CD4-positive, alpha-beta T cell (primary cell): ENCODE data around the gene CATSPERZ. TPM values are rescaled to one million over a fixed set of nuclear protein-coding genes. Genes with fewer than 3 reads are reported as not detected.

Experiments
- ATAC-seq: fragments of 200-7000 bp; cut with Tn5 transposase; one replicate; pipeline ENCODE4 v1.10.0; 2022; ENCODE audit warnings: mild to moderate bottlenecking; ENCODE audit not compliant: poor library complexity
- CTCF ChIA-PET: fragments of 350-600 bp; sonication (Branson Sonifier 250); formaldehyde crosslinking; loops from one replicate; lab custom pipeline; 2021; ENCODE audit warnings: antibody characterized with exemption, inconsistent platforms; lab: Charles Lee
- POLR2A ChIA-PET: fragments of 350-600 bp; sonication (Branson Sonifier 250); formaldehyde crosslinking; loops from one replicate; lab custom pipeline; 2021; ENCODE audit warnings: antibody characterized with exemption, inconsistent platforms; lab: Charles Lee
- DNase-seq, 14 experiments: peaks; one replicate each; pipeline ENCODE4 v3.0.0-alpha.2; 2013 to 2020; ENCODE audit warnings: mixed read lengths in 2 of 14
- H3K27ac ChIP-seq, 2 donors: one replicate each; pipeline versions ENCODE4 v1.5.1 to v1.7.0; 2013; ENCODE audit warnings: low read length in 2 of 2, low read depth in 1 of 2, mild to moderate bottlenecking in 1 of 2
- H3K27me3 ChIP-seq, 2 experiments: 1 replicate in 1 of 2; 2 replicates in 1 of 2; pipeline versions ENCODE4 v1.6.1 to v1.7.0; 2013; ENCODE audit warnings: low read length in 2 of 2, control low read depth in 1 of 2, mild to moderate bottlenecking in 1 of 2, moderate library complexity in 1 of 2; ENCODE audit not compliant: insufficient read depth in 2 of 2, control insufficient read depth in 1 of 2
- H3K36me3 ChIP-seq: one replicate; pipeline ENCODE4 v1.6.1; 2013; ENCODE audit warnings: low read length, control low read depth; ENCODE audit not compliant: insufficient read depth
- H3K4me1 ChIP-seq: one replicate; pipeline ENCODE4 v1.6.1; 2013; ENCODE audit warnings: low read length, control low read depth; ENCODE audit not compliant: insufficient read depth
- H3K4me3 ChIP-seq: one replicate; pipeline ENCODE4 v1.5.1; 2013; ENCODE audit warnings: mild to moderate bottlenecking, low read length, moderate library complexity
- H3K9me3 ChIP-seq, 2 experiments: 1 replicate in 1 of 2; 2 replicates in 1 of 2; pipeline versions ENCODE4 v1.6.1 to v1.7.0; 2013; ENCODE audit warnings: low read length in 2 of 2, mild to moderate bottlenecking in 2 of 2, control low read depth in 1 of 2, moderate library complexity in 1 of 2; ENCODE audit not compliant: control insufficient read depth in 1 of 2, insufficient read depth in 1 of 2
- H3K27ac Mint-ChIP-seq: one replicate; pipeline ENCODE4 v1.8.0; 2020; ENCODE audit warnings: mixed read lengths
- H3K27me3 Mint-ChIP-seq: one replicate; pipeline ENCODE4 v1.8.0; 2021; ENCODE audit warnings: mixed read lengths
- H3K36me3 Mint-ChIP-seq: one replicate; pipeline ENCODE4 v1.8.0; 2021; ENCODE audit warnings: low read depth, mixed read lengths
- H3K4me1 Mint-ChIP-seq: one replicate; pipeline ENCODE4 v1.8.0; 2021; ENCODE audit warnings: low read depth, mixed read lengths
- H3K4me3 Mint-ChIP-seq: one replicate; pipeline ENCODE4 v1.8.0; 2020; ENCODE audit warnings: mild to moderate bottlenecking, mixed read lengths
- H3K9me3 Mint-ChIP-seq: one replicate; pipeline ENCODE4 v1.8.0; 2020; ENCODE audit warnings: mixed read lengths
- intact Hi-C, 2 experiments: fragments of 100-400 bp; cut with DNase I in 1 of 2; cut with micrococcal nuclease in 1 of 2; formaldehyde crosslinking; loops; one replicate each; pipeline versions ENCODE4 v1.15.1 to v1.9.0; 2023 to 2025; cut with DNase I, micrococcal nuclease
- total RNA-seq, 174 experiments: library from RNA in 2 of 174; stranded (reverse) in 2 of 174; gene quantifications; one replicate each; pipeline ENCODE4 v1.2.3 and lab custom pipeline; 2021 to 2026
- TF ChIP-seq, protein P1 (sequence below): fragments of 200-600 bp; IDR thresholded peaks from one replicate; pipeline ENCODE4 v1.8.0; 2022; ENCODE audit warnings: antibody characterized with exemption, mild to moderate bottlenecking

The CATSPERZ gene
- total RNA-seq, 2 experiments from 2014 or later = not detected

GRCh38 chr11:64265176-64266160, 34.7 kb upstream of the CATSPERZ start:
- Mint-ChIP-seq H3K4me1 (peaks cover 22% of the 10 kb centered on the region), H3K9me3 (no peaks in the 10 kb centered on the region), H3K27me3 (peaks cover 5% of the 10 kb centered on the region), H3K27ac (no peak overlapping the region), H3K4me3 (peak overlapping the region; percentile 30), H3K36me3 (peaks cover 9% of the 10 kb centered on the region)
- POLR2A ChIA-PET = no interaction called here
- TF ChIP-seq, protein P1, sequence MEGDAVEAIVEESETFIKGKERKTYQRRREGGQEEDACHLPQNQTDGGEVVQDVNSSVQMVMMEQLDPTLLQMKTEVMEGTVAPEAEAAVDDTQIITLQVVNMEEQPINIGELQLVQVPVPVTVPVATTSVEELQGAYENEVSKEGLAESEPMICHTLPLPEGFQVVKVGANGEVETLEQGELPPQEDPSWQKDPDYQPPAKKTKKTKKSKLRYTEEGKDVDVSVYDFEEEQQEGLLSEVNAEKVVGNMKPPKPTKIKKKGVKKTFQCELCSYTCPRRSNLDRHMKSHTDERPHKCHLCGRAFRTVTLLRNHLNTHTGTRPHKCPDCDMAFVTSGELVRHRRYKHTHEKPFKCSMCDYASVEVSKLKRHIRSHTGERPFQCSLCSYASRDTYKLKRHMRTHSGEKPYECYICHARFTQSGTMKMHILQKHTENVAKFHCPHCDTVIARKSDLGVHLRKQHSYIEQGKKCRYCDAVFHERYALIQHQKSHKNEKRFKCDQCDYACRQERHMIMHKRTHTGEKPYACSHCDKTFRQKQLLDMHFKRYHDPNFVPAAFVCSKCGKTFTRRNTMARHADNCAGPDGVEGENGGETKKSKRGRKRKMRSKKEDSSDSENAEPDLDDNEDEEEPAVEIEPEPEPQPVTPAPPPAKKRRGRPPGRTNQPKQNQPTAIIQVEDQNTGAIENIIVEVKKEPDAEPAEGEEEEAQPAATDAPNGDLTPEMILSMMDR = no peak
- ATAC-seq (no peak), DNase-seq (no peak)
- H3K36me3 ChIP-seq = peaks cover 8% of the 10 kb centered on the region
- no peak overlapping the region for H3K4me3 ChIP-seq
- peaks cover 25% of the 10 kb centered on the region for H3K4me1 ChIP-seq
- intact Hi-C loops = no loop called here
- no peaks in the 10 kb centered on the region for H3K9me3 ChIP-seq
- no peaks in the 10 kb centered on the region for H3K27me3 ChIP-seq
- no peak overlapping the region for H3K27ac ChIP-seq
- CTCF ChIA-PET = no interaction called here

DNA sequence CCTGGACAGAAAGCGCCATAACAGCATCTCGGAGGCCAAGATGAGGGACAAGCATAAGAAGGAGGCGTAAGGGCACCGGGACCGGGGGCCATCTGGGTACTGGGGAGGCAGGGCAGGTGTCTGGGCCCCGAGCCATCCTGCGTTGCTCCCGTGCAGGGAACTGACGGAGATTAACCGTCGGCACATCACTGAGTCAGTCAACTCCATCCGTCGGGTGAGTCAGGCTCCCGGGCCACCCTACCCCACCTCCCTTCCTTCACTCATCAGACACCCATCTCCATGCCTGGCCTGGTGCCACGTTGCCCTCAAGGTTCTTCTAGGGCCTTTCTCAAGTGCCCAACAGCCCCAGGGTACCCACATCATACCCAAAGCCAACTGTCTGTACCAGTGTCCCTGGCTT, 33.8 kb upstream of the CATSPERZ start:
- H3K27ac Mint-ChIP-seq = no peak overlapping the region
- H3K4me3 Mint-ChIP-seq = no peak overlapping the region
- Histone ChIP-seq H3K4me3 (no peak overlapping the region), H3K27me3 (no peaks in the 10 kb centered on the region), H3K9me3 (no peaks in the 10 kb centered on the region), H3K4me1 (peaks cover 30% of the 10 kb centered on the region), H3K36me3 (peaks cover 8% of the 10 kb centered on the region), H3K27ac (no peak overlapping the region)
- H3K9me3 Mint-ChIP-seq = no peaks in the 10 kb centered on the region
- peaks cover 15% of the 10 kb centered on the region for H3K36me3 Mint-ChIP-seq
- ATAC-seq = no peak
- H3K27me3 Mint-ChIP-seq = peaks cover 5% of the 10 kb centered on the region
- ChIA-PET CTCF (no interaction called here), POLR2A (interaction anchor here (6.6 kb wide), 1 partner anchor 60 kb away, joined by 108 read pairs; the partner anchor contains the start of gene FERMT3)
- no peak for DNase-seq
- TF ChIP-seq, protein P1 = no peak
- intact Hi-C loops = no loop called here
- peaks cover 25% of the 10 kb centered on the region for H3K4me1 Mint-ChIP-seq

- H3K27me3 Mint-ChIP-seq = peaks cover 5% of the 10 kb centered on the region
- H3K36me3 Mint-ChIP-seq = peaks cover 20% of the 10 kb centered on the region
- TF ChIP-seq, protein P1 = no peak
- intact Hi-C loops = no loop called here
- H3K4me1 Mint-ChIP-seq = peaks cover 32% of the 10 kb centered on the region
- Histone ChIP-seq H3K36me3 (peaks cover 7% of the 10 kb centered on the region), H3K9me3 (no peaks in the 10 kb centered on the region), H3K27ac (no peak overlapping the region), H3K4me3 (no peak overlapping the region), H3K27me3 (no peaks in the 10 kb centered on the region), H3K4me1 (peaks cover 40% of the 10 kb centered on the region)
- ATAC-seq (no peak), DNase-seq (peak in 1 of 14 experiments; percentile 36)
- H3K9me3 Mint-ChIP-seq = no peaks in the 10 kb centered on the region
- ChIA-PET POLR2A (interaction anchor here (0.8 to 6.6 kb wide), 6 partner anchors 18 to 61 kb away, joined by 5 to 108 read pairs (median 60); partner anchors contain the start of genes FERMT3, FKBP2, GPR137 and NUDT22), CTCF (interaction anchor here (0.6 to 3.4 kb wide), 5 partner anchors 15 to 814 kb away, joined by 3 to 19 read pairs (median 5); partner anchors contain the start of gene STIP1)
- peak overlapping the region; percentile 99 for H3K27ac Mint-ChIP-seq
- peak overlapping the region; percentile 94 for H3K4me3 Mint-ChIP-seq
Observed at GRCh38 chr11:64267207-64267945, 32.8 kb upstream of the CATSPERZ start.
